Gastrocnemius medialis (tissue), 4 donors: ENCODE measurements around the gene SUB1.

Experiments
- POLR2A ChIP-seq, 2 donors: fragments of 450-650 bp; IDR thresholded peaks; one replicate each; pipeline ENCODE4 v1.6.1; 2017; ENCODE audit warnings: antibody characterized with exemption in 2 of 2, mild to moderate bottlenecking in 2 of 2, moderate library complexity in 2 of 2
- TF ChIP-seq, protein P1 (sequence below), 5 experiments: fragments of 450-650 bp in 3 of 5; fragments of 200-600 bp in 2 of 5; sonication (generic) in 2 of 5; IDR thresholded peaks in 4 of 5; conservative IDR thresholded peaks in 1 of 5; 1 replicate in 4 of 5; 2 replicates in 1 of 5; pipeline ENCODE4 v1.5.1; 2016 to 2019; ENCODE audit warnings: antibody characterized with exemption in 5 of 5, mild to moderate bottlenecking in 3 of 5, moderate library complexity in 3 of 5

DNA sequence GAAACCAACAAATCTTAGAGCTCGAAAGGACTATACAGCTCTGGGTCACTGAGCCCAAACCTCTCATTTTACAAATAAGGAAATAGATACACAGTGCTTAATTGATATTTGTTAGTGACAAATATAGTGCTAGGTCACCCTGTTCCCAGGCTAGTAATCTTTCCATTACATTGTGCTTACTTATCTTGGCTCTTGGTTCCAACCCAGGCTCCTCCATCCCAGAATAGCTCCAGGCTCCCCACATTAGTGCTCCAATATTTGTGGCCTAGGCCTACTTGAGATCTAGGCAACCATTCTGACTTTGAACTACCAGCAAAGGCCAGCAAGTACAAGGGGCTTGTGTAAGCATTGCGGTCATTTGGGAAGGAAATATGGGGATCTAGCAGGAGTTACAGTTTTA is 21.7 kb upstream of the SUB1 start:
- TF ChIP-seq POLR2A (IDR thresholded peaks at IDR 0.05): no peak
- TF ChIP-seq, protein P1, sequence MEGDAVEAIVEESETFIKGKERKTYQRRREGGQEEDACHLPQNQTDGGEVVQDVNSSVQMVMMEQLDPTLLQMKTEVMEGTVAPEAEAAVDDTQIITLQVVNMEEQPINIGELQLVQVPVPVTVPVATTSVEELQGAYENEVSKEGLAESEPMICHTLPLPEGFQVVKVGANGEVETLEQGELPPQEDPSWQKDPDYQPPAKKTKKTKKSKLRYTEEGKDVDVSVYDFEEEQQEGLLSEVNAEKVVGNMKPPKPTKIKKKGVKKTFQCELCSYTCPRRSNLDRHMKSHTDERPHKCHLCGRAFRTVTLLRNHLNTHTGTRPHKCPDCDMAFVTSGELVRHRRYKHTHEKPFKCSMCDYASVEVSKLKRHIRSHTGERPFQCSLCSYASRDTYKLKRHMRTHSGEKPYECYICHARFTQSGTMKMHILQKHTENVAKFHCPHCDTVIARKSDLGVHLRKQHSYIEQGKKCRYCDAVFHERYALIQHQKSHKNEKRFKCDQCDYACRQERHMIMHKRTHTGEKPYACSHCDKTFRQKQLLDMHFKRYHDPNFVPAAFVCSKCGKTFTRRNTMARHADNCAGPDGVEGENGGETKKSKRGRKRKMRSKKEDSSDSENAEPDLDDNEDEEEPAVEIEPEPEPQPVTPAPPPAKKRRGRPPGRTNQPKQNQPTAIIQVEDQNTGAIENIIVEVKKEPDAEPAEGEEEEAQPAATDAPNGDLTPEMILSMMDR (IDR thresholded peaks at IDR 0.05 in 4 of 5, conservative IDR thresholded peaks at IDR 0.05 in 1 of 5): no peak
